GM23248 (cell line): Measurements from ENCODE around the gene PRDM10.

Experiments
- EZH2 ChIP-seq: fragments of 200-600 bp; sonication (generic); IDR thresholded peaks from 2 replicates; pipeline ENCODE4 v1.6.1; 2018; ENCODE audit warnings: antibody characterized with exemption, mild to moderate bottlenecking; ENCODE audit not compliant: insufficient read depth, poor library complexity, severe bottlenecking
- EZH2phosphoT487 ChIP-seq: fragments of 200-600 bp; sonication (generic); IDR thresholded peaks from 2 replicates; pipeline ENCODE4 v1.6.1; 2018; ENCODE audit warnings: antibody characterized with exemption, moderate library complexity, mild to moderate bottlenecking, low read depth; ENCODE audit not compliant: insufficient read depth

GRCh38 chr11:129937592-129938238, 64.9 kb downstream of the PRDM10 start:
- TF ChIP-seq EZH2 (no peak), EZH2phosphoT487 (no peak)
